Medulla oblongata (tissue), 1 donor: ENCODE measurements around the gene AFTPH.
"Not testable (repeated sequence)": the region's sequence is repeated elsewhere in the genome, so short reads cannot be mapped to it uniquely, and the experiment has no call there.

Source experiments
- DNase-seq: peaks from one replicate; pipeline ENCODE4 v3.0.0-alpha.2; 2015; ENCODE audit errors: extremely low spot score

AFTPH gene

DNA sequence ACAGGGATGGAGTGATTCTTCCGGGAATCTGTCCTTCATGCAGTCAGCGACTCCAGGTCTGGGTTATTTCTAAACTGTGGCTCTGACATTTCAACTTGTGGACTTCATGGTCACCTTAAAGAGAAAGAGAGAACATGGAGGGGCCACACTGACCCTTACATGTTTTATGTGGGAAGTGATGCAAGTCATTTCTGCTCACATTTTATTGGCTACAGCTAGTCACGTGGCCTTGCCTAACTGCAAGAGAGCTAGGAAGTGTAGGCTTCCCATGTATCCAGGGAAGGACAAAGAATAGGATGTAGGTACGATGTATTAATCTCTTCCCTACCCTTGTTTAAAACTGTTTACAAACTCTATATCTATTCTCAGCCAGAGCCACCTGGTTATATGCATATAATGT, 30.3 kb upstream of the AFTPH start:
- DNase-seq, result no peak

DNA sequence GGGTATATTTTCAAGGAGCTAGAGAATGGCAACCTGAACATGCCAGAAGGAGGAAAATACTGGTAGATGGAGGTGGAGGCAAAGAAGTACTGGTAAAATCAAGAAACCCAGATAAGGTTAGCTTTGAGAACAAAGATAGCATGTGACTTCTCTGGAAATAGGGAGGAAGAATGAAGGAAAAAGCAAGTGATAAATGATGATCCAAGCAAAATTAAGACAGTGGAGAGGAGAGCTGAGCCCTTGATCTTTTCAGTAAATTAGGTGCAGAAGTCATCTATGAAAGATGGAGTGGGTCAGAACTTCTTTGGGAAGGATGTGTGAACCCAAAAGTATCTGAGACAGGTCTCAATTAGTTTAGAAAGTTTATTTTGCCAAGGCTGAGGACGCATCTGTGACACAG, 25.7 kb upstream of the AFTPH start:
- no peak for DNase-seq

DNA sequence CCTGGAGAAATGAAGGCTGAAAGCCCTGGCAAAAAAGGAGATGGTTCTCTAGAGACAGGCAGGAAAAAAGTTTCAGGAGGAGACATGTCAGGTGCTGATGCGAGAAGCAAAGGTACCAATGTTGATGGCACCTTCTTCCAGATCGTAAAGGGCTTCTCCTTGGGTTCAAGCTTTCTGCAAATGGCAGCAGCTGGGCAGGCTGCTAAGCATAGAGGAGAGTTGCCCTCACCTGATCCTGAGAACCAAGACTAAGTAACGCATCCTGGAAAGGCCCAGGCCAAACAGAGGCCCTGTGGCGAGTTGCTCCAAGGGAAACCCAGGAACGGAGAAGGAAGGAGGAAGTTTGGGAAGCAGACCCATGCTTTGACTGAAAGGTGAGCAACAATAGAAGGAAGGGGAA, 23.6 kb upstream of the AFTPH start:
- DNase-seq, result no peak

DNA sequence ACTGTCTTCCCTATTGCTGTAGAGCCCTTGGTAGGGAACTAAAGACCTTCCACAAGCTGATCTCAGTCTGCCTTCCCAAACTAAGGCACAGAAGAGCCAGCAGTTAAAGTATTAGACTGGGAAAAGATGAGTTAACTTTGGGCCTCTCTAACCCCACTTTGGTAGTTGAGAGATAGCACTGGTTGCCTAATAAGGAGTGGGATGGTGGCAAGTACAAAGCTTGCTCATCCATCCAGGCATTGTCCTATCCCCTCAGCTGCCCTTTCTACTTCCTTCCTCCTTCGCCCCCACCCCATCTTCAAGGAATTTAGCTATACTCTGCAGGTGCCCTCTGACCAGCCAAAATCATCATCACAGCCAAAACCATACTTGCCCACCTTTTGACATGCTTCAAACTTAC, 22.2 kb upstream of the AFTPH start:
- no peak for DNase-seq

DNA sequence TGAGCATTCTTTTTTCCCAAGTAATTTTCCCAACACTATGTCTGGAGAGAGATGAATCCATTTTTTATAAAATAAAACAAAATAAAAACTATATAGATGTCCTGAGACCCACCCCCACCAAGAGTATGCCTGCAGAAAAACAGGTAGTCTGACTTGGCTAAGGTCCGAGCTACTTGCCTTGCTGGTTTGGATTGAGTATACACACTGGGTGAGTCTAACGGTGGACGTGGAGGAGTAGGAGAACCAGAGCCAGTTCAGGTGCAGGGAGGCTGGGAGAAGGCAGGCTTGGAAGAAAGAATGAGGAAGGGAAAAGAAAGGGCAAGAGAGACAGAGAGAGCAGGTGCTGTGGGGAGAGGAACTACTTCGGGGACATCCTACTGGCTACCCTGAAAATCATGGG, 21.3 kb upstream of the AFTPH start:
- no peak for DNase-seq

DNA sequence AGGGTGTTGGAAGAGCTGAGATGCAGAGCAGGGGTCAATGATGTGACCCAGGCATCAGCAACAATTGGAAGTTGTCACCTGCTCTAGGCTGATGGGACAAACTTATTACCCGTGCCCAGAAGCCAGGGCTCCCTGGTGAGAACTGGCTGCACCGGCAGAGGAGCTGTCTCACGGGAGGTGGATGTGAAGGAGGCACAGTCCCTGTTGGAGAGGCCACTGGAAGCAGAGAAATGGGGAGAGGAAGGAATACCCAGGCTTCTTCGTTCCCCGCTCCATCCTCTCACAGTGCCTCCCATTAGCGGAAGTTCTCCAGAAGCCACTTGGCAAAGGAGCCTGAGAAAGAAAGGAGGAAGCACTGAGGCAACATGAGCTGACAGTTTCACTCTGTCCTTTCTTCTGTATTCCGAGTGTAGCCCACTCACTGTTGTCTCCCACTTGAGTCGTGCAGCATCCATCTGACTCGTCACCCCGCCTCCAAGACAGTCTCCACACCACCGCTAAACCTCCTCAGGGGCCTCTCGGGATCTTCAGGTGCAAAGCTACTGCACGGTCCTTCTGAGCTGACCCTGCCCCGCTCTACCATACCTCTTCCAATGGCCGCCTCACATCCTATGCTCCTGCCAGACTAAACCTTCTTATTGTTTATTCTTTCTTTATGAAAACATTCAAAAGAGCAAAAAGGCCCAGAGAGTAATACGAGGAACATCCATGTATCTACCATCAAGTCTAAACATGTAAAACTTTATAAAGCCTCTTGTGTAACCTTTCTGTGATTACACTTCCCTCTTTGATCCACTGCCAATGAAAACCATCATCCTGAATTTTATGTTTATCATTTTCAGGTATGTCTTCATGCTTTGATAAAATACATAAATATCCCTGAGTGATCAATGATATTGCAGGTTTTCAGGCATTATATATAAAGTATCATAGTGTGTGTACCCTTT, 19.1 kb upstream of the AFTPH start:
- DNase-seq, result peak; percentile 50

DNA sequence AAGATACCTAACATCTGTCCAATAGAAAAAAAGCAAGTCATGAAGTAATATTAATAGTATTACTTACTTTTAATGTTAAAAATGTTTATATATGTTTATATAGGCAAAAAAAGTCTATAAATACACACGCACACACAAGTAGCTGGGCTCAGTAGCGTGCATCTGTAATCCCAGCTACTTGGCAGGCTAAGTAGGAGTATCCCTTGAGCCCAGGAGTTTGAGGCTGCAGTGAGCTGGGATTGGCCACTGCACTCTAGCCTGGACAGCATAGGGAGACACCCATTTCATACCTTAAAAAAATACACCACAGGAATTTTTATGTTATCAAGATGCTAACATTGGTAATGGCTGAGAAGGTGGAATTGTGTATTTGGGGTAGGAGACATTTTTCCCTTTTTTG, 17.4 kb upstream of the AFTPH start:
- DNase-seq, result no peak

DNA sequence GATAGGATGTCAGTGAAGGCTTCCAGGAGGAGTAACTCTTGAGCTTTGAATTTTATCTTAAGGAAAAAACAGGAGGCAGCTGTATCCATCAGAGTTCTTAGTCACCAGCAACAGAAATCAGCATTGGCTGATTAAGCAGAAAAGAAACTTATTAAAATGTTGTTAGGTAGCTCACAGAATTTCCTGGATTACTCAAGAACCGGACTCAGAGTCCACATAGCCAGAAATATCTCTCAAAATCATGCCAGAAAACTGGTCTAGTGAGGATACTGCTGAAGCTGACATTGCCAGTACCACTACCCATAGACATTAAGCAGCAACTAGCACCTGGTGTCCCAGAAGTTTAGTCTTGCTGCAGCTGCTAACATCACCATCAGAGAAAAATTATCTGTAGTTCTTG, 10.1 kb upstream of the AFTPH start:
- no peak for DNase-seq

DNA sequence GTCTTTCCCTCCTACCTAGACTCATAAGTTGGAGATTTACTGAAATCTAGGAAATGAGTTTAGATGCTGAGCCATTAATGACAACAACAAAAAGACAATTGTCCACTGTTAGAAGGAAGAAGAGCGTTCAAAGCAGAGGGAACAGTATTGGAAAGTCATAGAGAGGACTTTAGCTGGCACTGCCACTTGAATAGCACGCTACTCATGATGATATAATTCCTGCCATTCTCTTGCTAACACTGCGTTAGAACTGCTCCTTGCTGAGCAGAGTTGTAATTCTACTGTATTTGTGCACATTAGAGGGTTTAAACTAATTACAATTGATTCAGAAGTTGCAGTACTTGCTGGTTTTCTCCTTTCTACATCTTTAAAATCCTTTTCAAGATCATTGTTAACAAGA, 9.0 kb upstream of the AFTPH start:
- peak; percentile 49 for DNase-seq

DNA sequence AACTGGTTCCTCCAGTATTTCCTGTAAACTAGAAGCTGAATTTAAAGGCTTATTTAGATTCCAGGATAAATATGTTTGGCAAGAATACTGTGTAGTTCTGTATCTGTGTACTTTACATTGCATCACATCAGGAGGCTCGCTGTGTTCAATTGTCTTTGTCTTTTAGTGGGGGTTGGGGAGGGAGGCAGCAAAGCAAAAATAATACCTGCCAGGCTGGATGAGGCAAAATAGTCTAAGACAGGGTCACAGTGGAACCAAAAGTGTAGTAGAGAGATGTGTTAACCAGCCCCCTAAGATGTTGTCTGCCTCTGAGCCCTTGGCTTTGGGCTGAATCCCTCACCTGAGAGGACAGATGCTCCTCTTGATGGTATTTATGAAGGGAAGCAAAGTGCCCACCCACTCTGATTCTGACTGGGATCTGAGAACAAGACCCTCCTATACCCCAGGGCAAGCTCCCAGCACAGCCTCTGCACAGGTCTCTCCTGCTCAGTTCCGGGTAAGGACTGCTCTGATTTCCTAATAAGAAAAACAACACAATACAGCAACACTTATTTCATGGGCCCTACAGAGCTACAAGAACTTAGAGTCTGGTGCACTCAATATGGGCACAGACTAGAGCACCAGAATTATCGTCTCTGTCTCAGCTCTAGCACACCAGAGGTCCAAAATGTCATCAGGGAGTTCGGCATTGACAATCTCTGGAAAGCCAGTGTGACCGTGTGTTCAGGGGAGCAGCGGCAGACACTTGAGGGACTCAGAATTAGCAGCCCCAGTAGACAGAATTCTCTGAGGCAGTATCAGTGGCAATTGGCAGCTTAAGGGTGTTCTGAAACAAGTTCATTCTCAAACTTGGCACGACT, 7.2 kb upstream of the AFTPH start:
- DNase-seq, result no peak

DNA sequence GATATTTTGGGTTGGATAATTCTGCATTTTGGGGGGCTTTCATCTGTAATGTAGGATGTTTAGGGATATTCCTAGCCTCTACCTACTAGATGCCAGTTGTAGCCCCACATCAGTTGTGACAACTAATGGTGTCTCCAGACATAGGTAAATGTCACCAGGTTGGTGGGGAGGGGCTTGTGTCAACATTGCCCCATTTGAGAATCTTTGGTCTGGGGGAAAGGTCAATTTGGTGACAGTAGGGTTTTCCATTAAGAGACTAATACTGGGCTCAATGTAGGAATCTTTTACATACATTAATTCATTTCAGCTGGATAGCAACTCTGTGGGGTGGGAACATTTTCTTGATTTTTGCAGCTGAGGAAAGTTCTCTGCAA, 6.6 kb upstream of the AFTPH start:
- no peak for DNase-seq

DNA sequence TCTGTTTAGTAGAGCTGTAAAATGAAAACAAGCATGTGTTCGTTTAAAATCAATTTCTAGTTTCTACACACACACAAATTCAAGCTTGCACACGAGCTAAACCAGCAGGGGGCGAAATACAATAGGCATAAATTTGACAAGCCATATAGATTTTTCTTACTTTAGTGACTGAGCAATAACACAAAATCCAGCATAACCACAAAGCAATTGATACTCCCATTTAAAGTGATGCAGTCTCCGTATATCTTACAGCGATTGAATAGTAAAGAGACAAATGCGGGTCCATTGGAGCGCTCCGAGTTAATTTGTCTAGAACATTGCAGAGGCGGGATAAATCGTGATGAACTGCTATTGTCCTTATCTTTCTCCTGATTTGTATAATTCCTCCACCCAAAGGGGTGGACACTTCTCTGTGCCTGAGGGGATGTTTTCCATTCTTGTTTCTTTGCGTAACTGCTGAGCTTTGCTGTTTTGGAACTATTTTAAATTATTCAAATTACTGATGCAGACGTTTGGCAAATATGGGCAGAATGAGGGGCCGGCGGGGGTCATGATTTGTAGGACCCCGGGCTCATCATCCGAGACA, 1.2 kb upstream of the AFTPH start:
- DNase-seq, result peak; percentile 94

DNA sequence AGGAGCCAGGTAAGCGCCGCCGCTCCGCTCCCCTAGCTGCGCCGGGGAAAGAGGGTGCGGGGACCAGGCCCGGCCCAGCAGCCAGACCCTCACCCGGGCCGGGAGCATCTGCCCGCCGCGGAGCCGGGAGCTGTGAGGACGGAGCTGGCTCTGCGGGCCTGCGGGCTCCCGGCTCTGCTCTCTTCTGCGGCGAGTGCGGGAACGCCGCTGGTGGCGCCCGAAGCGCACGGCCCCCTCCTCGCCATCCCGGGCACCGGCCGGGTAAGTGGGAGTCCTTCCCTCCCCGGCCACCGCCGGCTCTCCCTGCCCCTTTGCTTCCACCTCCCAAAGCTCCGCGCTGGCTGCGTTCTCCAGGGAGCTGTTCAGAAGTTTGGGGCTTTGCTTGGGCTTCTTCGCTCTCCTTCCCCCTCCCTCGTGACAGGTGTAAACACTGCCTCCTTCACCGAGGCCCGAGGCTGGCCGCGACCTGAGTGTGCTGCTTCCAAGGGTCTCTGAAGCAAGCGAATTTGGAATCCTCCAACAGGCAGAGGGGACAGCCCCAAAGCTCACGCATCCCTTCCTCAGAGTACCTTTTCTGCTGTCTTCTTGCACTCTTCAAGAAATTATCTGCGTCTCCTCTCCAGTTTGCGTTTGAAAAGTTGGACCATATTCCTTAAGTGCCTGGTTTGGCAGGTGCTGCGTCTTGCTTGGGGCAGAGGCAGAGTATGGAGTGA, 632 bp downstream of the AFTPH start:
- DNase-seq, result peak; percentile 26

DNA sequence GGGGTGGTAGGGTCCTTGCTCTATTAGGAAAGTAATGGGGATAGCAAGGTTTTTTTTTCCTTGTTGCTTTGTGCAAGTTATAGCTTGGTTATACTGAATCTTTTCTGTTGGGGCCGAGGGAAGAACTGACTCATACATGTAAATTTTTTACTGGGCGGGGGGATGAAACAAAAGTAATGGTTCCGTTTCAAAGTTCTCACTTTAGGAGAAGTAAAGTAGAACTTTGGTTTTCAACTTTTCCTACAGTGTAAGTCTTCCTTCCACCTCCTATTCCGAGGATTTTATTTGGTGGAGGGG, 1.1 kb downstream of the AFTPH start:
- DNase-seq, result peak; percentile 35

DNA sequence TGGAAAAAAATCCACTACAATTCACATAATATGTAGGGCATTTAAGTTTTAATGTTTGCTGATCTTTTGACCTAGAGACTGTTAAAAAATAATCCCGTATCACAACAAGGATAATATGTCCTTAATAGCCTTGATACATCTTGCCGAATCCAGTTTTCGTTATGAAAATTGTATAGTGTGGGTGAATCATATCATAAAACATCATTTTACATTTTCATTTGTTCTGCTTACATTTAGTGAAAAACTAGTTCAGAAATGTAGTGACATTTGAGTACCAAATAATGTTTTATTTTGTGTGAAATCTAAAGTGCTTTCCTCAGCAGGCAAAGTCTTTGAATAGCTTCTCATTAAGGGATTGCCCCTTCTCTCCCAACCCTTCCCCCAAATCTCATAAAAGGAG, 1.9 kb downstream of the AFTPH start:
- no peak for DNase-seq

DNA sequence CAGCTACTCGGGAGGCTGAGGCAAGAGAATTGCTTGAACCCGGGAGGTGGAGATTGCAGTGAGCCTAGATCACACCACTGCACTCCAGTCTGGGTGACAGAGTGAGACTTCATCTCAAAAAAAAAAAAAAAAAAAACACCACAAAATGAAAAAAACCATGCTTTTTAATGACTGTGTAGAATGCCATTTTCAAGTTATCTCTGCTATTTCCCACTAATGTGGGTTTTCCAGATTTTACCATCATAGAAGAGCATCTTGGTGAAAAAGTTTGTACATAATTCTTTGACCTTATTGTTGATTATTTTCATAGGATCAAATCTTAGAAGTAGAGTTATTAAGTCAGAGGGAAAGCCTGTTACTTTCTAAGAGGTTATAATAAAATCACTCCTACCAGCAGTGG, 6.8 kb downstream of the AFTPH start:
- DNase-seq, result not testable (repeated sequence)

DNA sequence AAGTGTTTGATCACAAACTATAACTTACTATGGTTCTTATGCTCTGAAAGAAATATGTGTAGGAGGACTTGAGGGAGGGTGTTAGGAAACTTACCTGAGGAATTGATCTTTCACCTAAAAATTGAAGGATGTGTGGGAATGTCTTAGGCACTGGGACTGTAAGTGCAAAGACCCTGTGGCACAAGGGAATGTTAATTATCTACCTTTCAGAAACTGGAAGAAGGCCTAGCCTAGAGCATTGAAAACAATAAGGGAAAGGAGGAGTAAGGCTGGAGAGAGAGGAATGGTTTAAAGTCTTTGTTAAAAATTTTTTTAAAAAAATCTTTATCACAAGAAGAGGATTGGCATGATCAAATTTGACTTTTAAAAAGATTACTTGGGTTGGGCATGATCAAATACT, 7.9 kb downstream of the AFTPH start:
- DNase-seq, result no peak

DNA sequence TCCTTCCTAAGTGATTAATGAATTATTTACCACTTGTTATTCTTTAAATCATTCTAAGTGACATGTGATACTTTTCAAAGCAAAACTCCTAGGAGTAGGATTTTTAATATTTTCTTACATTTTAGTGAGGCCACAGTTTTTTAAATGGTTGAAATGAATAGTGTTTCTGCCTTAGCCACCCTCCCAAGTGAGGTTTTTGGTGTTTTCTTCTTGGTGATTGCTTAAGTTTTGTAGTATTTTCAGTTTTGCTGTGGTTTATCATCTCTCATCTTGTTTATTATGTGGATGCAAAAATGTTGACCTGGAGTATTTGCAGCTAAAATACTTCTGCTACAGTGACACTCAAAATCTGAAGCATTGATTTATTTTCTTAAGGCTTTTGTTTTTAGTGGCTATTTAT, 9.8 kb downstream of the AFTPH start:
- no peak for DNase-seq

DNA sequence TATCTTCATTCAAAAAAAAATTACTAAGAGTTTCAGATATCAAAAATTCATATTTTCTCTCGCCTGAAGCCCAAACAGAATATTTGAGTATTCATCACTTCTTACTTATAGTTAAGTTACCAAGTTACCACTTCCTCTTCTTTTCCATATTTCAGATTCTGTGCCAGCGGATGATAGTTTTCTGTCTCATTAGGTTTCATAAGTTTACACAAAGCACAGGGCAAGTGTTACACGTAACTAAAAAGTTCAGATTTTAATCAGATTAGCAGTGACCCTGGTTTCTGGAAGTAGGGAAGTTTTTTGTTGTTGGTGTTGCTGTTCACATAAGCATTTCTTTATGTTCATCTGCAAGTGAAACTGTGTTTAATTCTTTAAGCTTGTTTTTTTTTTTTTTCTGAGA, 10.2 kb downstream of the AFTPH start:
- no peak for DNase-seq

DNA sequence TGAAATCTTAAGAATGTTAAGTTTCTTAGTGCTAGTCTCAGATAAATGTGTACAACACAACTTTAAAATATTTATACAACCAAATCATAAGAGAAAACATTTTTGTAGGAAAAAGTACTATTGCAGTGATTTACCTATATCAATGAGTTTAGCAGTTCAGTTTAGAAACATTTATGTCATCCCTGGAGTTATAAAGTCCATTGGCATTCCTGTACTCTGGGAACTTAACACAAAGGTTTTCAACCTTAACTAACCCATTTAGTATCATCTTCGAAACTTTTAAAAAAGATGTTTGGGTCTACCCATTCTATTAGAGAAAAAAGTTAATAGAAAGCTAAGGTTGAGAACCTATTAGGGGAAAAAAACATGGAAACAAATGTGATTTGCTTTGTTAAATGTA, 10.9 kb downstream of the AFTPH start:
- DNase-seq, result no peak

DNA sequence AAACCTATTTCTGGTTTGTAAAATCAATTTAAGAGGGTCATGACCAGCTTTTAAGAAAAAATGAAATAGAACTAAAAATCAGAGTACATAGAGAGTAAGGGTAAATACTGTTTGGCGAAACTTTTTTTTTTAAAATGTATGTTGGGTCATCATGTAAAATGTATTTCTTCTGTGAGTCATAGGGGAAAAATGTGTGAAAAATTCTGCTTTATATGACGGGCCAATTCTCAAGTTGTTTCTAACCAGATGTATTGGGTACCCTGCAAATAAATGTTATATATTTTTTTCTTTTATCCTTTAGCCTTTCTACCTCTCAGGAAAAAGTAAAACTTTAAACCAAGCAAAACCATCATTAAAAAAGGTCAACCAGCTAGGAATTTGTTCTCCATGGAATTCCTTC, 13.9 kb downstream of the AFTPH start:
- DNase-seq, result no peak

DNA sequence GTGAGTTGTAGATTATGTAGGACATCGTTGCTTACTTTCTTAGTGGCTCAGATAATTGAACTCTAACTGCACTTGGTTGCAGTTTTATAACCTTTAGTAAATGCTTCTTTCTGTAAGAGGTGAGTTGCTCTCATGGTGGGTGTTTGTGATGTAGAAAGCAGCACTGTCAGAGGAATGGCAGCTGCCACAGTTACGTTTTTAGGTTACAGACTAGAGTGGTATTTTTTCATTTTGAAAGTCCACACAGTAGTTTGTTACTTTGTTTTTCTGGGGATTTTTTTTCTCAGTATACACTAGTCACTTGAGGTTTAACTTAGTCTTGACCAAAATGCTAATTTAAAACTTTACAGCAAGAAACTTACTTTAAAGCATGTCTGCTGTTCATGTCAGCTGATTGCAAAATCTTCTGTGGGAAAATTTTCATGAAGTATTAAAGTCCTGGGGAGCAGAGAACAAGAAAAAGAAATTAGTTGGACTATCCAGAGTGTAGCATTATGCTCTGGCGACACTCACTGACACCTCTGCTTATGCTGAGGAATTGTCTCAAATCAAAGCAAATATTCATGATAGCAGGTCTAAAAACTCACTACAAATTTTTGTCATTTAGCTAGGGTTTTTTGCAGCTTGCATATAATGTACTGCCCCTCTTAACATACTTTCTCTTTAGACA, 14.8 kb downstream of the AFTPH start:
- DNase-seq, result no peak
